Measurements from ENCODE around the gene PWWP2B. TPM values are rescaled to one million over a fixed set of nuclear protein-coding genes. Genes with fewer than 3 reads are reported as not detected.

PWWP2B gene
- total and polyA plus RNA-seq, 2 of the 8 experiments (the other 6 are each of a cell fraction or from before 2014, with no cell fraction given) = 5.3 to 10.8 TPM

DNA sequence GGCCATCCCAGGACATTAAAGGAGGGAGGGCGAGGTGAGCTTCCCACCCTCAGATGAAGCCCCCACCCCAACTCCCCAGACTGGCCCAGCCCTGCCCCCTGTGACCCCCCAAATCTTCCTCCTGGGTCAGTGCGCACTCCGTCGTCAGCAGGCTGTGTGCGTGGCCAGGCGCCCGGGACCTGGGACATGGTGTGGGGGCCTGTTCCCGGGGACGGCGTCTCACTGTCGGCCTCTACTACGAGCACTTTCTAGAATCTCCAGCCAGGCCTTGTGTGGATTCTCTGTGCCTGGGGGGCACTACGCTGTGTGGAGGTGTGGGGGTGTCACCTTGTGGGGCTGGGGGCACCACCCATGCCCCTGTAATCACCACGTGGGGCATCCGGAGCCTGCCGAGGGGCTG is 9.8 kb downstream of the PWWP2B start:
- H3K27ac ChIP-seq (ENCODE audit: low read depth, low read length) = peak overlapping the region; percentile 82; the same call in 1 of the 2 replicates
- H3K36me3 ChIP-seq (ENCODE audit: control insufficient read depth in 2 of 4, insufficient read depth in 4 of 4, low read length in 3 of 4) = peaks cover 0 to 8% (median 2%) of the 10 kb centered on the region in 4 experiments; a peak in 3 of 8 replicates
- WGBS, 2 experiments (ENCODE audit: extremely low coverage in 1 of 2, insufficient coverage in 1 of 2, insufficient read length in 1 of 2, insufficient replicate concordance in 2 of 2, low coverage in 1 of 2, low lambda C conversion rate in 2 of 2, missing lambda C conversion rate in 1 of 2) = 89% methylated on average over 16 of the region's 16 CpGs; no CpG with 5 or more reads in 1 of the 2 experiments
- H2AK5ac ChIP-seq (ENCODE audit: low read depth, low read length) = peak overlapping the region; percentile 100; the same call in 1 of the 2 replicates
- H3K23me2 ChIP-seq (ENCODE audit: low read depth, low read length) = no peaks in the 10 kb centered on the region
- no peak for FAIRE-seq
- POLR2A ChIA-PET (ENCODE audit: partially characterized antibody) = interaction anchor here (1.3 to 5.6 kb wide), 4 partner anchors 9 to 39 kb away, joined by 3 to 71 read pairs (median 14); partner anchors contain the start of gene PWWP2B
- H3K79me2 ChIP-seq (ENCODE audit: control insufficient read depth in 1 of 2, insufficient read depth in 2 of 2, low read length in 2 of 2) = no peaks in the 10 kb centered on the region
- H3K4me3 ChIP-seq (ENCODE audit: extremely low read depth in 1 of 4, insufficient read depth in 2 of 4, low read depth in 3 of 4, low read length in 4 of 4) = no peak overlapping the region
- H3K23ac ChIP-seq (ENCODE audit: insufficient read length) = no peak overlapping the region
- no peaks in the 10 kb centered on the region for H3K9me3 ChIP-seq (ENCODE audit: insufficient read depth in 2 of 2, low read depth in 1 of 2, low read length in 1 of 2)
- no peak for TF ChIP-seq CEBPB (IDR thresholded peaks at IDR 0.05; ENCODE audit: low read depth, low read length)
- H2BK5ac ChIP-seq (ENCODE audit: low read depth, low read length) = peak overlapping the region; percentile 97
- H3K56ac ChIP-seq (replicated peaks; ENCODE audit: insufficient read length, low read depth, low read length) = no peak overlapping the region
- no peak overlapping the region for H3K14ac ChIP-seq (ENCODE audit: insufficient read length)
- no peak overlapping the region for H2BK15ac ChIP-seq (ENCODE audit: low read length)
- peak overlapping the region; percentile 80 for H4K91ac ChIP-seq (replicated peaks; ENCODE audit: insufficient read length, low read length)
- H3K9ac ChIP-seq (replicated peaks in 1 of 4; ENCODE audit: extremely low read depth in 1 of 4, low read depth in 3 of 4, low read length in 3 of 4) = no peak overlapping the region
- H3K4ac ChIP-seq (replicated peaks; ENCODE audit: insufficient read length, low read depth, low read length) = peak overlapping the region; percentile 88
- H3K4me2 ChIP-seq (ENCODE audit: insufficient read depth in 1 of 2, low read depth in 2 of 2, low read length in 2 of 2) = no peak overlapping the region
- no peaks in the 10 kb centered on the region for H3K27me3 ChIP-seq (replicated peaks in 1 of 4; ENCODE audit: control insufficient read depth in 3 of 4, extremely low read depth in 1 of 4, insufficient read depth in 3 of 4, low read length in 3 of 4)
- H2BK20ac ChIP-seq (ENCODE audit: low read length) = peak overlapping the region; percentile 97
- peak overlapping the region; percentile 98; the same call in 1 of the 2 replicates for H2BK12ac ChIP-seq (ENCODE audit: low read depth, low read length)
- peak overlapping the region; percentile 28; the same call in 1 of the 2 replicates for H4K8ac ChIP-seq (ENCODE audit: extremely low read depth, insufficient read depth, low read length)
- no peak for DNase-seq (ENCODE audit: low read depth in 1 of 2, low spot score in 2 of 2)
- peaks cover 2% of the 10 kb centered on the region; the same call in 1 of the 2 replicates for H3K79me1 ChIP-seq (ENCODE audit: low read depth, low read length)
- H3K4me1 ChIP-seq (replicated peaks in 1 of 4; ENCODE audit: control insufficient read depth in 3 of 4, insufficient read depth in 4 of 4, low read length in 3 of 4) = peaks cover 3 to 45% (median 34%) of the 10 kb centered on the region in 4 experiments
- H2AFZ ChIP-seq (ENCODE audit: low read length) = no peak overlapping the region
- peak overlapping the region; percentile 37 for H4K5ac ChIP-seq (ENCODE audit: insufficient read length, low read depth, low read length)
- H4K20me1 ChIP-seq (replicated peaks in 1 of 2; ENCODE audit: control insufficient read depth in 1 of 2, insufficient read depth in 2 of 2, low read length in 2 of 2) = peaks cover 0 to 3% of the 10 kb centered on the region in 2 experiments
- CTCF ChIA-PET (ENCODE audit: partially characterized antibody) = interaction anchor here (0.9 to 3.2 kb wide), 7 partner anchors 15 to 48 kb away, joined by 3 to 28 read pairs (median 6); no protein-coding TSS in a partner anchor
- no peak overlapping the region for H2BK120ac ChIP-seq (replicated peaks; ENCODE audit: low read depth, low read length)
- peak overlapping the region; percentile 97; the same call in 1 of the 2 replicates for H3K18ac ChIP-seq (ENCODE audit: extremely low read depth, low read length)

Measured in H1 (cell line).